Measurements from ENCODE around the gene ZNF157.
"Not testable (repeated sequence)": the region's sequence is repeated elsewhere in the genome, so short reads cannot be mapped to it uniquely, and the experiment has no call there.

ZNF157 gene

DNA sequence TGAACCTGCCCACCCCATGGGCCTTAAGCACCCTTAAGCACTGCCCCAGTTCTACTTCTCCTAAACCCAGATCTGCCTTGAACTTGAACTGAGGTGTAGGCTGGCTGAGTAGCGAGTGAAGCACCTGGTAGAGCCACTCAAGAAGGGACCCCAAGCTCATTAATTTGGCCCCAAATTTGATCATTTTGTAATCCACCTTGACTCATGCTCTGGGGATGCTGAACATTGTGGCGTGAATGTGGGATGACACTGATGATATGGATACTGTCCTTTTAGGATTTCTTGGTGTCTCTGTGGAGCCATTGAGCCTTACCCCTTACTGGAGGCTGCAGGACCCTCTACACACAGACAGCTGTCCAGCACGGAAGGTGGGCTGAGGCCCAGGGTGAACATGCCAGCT, at the start of gene ZNF157:
Gene ZNF157, plus strand, starts transcription at position 301 of the 400 bp plus-strand sequence. Its CDS starts 91 bp downstream, at position 392.
- DNase-seq, result no peak

DNA sequence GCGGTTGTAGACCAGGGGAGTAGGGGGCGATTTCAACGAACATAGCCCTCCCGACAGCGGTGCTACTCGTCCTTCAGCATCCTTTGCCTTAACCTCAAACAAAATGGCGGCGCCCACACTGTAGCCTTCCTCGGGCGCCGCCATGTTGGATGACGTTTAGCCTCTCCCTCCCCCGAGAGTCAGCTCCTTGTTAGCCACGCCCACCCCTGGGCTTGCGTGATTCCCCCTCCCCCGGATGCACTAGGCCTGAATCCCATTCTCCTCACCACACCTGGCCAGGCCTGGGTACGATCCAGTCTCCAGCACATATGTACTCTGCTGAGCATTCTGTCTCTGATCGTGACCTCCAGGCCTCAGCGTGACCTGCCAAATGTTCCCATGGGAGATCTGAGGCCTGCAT, 49.0 kb upstream of the ZNF157 start:
- DNase-seq, result no peak

DNA sequence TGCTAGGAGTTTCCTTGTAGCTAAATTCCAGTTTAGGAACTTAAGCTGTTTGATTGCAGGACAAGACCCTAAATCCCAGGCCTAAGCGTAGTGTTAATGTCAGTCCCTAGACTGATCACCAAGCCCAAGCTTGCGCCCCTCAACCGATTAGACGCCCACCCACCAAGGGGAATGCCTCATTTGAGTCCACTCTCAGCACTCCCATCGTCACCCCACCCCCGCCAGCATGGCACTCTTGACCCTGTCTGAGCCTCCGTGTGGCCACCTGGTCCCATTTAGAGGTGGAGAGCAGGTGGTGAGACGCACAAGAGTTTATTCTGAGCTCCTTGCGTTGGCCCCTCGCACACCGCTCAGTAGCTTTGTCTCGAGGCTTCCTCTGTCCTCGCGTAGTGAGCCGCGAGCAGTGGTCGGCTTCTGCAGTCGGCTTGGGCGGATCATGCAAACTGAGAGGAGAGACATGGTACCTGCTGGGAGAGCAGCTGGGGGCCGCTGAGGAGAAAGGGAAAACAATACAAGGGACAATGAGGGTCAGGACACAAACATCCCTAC, 48.5 kb upstream of the ZNF157 start:
- DNase-seq, result no peak

DNA sequence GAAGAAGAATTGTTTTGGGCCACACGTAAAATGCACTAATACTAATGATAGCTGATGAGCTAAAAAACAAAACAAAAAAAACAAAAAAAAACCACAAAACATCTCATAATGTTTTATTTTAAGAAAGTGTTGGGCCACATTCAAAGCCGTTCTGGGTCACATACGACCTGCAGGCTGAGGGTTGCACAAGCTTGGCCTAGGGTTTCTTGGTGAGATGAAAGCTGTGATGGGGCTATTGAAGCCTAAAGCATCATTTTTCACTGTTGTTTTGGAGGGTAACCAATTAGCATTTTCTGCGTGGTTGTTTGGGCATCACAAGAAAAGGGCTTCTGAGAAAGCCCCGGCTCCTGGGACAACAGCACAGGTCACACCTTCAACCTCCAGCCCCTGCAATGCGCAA, 42.5 kb upstream of the ZNF157 start:
- no peak for DNase-seq

DNA sequence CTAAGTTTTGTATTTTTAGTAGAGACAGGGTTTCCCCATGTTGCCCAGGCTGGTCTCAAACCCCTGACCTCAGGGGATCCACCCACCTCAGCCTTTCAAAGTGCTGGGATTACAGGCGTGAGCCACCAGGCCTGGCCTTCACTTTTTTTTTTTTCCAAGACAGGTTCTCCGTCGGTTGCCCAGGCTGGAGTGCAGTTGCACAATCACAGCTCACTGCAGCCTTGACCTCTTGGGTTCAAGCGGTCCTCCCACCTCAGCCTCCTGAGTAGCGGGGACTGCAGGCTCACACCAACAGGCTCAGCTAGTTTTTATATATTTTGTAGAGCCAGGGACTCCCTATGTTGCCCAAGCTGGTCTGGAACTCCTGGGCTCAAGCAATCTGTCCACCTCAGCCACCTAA, 37.6 kb upstream of the ZNF157 start:
- not testable (repeated sequence) for DNase-seq

DNA sequence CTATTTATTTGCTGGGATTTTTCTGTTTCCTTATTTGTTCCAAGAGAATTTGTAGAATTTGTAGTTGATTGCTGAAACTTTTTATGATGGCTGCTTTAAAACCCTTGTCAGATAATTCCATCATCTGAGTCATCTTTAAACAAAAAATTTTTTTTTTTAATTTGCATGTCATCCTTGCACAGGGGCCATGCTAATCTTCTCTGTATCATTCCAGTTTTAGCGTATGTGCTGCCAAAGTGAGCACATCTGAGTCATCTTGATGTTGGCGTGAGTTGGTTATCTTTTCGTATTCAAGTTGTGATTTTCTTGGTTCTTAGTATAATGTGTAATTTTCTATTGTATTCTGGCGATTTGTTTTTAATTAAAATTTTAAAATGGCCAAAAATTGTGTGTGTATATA, 18.7 kb upstream of the ZNF157 start:
- no peak for DNase-seq

DNA sequence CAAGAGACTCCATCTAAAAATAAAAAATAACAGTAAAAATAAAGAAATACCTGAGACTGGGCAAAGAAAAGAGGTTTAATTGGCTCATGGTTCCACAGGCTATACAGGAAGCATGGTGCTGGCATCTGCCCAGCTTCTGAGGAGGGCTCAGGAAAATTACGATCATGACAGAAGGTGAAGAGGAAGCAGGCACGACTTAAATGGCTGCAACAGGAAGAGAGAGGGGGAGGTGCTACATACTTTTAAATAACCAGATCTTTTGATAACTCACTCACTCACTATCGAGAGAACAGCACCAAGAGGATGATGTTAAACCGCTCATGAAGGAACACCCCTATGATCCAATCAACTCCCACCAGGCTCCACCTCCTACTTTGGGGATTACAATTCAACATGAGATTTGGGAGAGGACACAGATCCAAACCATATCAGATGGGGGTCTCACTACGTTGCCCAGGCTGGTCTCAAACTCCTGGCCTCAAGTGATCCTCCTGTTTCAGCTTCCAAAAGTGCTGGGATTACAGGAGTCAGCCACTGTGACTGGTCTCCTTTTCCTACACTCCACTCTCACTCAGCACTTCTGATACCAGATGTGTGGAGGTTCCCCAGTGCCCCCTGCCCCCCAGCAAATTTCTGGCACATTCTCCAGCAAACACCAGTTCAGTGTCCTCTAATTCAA, 11.9 kb upstream of the ZNF157 start:
- no peak for DNase-seq

DNA sequence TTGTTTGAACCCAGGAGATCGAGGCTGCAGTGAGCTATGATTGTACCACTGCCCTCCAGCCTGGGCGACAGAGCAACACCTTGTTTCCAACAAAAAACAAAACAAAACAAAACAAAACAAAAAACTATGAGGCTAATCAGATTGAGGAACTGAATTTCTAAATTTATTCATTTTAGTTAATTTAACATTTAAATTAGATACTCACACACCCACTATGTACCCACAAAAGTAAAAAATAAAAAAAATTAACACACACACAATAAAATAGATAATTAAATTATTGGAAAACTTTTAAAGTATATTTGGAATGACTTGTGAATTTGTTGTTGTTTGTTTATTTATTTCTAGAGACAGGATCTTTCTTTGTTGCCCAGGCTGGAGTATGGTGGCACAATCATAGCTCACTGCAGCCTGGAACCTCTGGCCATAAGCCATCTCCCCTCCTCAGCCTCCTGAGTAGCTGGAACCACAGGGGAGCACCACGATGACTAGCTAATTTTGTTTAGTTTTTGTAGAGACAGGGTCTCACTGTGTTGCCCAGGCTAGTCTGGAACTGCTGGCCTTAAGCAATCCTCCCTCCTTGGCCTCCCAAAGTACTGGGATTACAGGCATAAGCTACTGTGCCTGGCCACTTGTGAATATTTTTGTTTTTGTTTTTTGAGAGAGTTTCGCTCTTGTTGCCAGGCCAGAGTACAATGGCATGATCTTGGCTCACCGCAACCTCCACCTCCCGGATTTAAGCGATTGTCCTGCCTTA, 9.8 kb upstream of the ZNF157 start:
- no peak for DNase-seq

DNA sequence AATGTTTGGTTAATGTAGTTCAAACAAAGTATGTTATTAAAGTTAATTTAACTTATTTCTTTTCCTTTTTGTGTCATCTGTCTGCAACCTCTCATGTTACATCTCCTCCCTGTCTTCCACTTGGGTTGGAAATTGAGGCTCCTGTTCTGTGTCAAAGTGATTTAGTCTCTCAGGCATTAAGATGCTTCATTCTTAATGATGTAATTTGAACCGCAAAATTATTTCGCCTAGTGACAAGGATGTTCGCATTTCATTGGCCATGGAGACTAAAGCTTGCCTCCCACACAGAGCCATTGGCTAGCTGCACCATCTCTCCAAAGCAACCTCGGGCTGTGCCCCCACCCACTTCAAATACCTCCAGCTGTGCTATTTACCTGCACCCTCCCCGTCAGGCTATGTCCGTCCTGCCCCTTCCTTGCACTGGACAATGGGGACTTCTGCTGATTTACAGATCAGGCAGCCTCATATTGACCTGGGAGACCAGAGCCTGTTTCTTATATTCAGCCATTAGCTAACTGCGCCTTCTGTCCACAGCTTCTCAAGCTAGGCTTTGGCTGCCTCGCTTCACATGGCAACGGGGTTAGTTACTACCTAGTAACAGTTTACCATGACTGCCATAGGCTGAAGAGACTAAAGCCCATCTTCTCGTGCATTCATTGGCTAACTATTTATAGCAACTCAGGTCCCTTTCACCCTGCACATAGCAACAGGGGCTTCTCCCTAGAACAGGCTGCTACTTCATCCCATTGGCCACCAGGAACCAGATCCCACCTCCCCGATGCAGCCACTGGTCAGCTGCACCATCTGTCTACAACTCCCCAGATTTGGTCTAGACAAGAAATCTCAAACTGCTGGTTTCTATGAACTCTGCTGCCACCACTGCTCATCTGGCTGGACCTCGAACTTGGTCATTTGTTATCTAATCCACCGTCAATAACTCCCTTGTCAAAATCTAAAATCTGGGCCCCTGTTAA, 8.6 kb upstream of the ZNF157 start:
- DNase-seq, result peak; percentile 21 to 25

DNA sequence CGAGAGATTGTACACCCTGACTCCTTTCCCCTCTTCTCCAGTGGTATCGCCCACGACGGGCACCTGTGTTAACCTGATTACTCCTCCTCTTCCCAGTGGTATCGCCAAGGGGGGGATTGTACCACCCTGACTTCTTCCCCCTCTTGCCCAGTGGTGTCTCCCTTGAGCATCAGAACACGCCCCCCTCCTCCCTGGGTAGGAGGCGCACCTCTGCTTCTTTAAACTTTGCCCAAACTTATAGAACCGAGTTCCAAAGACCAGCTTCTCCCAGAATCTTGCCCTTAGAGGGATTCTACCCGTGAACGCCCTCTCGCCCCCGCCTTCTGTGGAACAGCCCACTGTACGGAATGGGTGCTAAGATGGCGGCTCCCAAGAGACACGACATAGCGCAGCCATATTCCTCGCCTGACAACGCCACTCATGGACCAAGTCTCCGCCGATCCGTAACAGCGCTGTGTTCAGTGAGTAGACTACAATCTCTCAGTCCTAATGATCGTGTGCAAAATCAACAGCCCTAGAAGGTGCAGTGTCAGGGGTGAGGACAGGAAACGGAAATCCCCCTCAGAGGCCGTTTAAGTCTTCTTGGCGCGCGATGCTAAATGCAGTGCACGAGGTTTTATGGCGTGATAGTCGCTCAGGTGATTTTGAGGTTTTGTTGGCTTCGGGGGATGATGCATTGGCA, 4.2 kb upstream of the ZNF157 start:
- peak; percentile 76 to 78 for DNase-seq

DNA sequence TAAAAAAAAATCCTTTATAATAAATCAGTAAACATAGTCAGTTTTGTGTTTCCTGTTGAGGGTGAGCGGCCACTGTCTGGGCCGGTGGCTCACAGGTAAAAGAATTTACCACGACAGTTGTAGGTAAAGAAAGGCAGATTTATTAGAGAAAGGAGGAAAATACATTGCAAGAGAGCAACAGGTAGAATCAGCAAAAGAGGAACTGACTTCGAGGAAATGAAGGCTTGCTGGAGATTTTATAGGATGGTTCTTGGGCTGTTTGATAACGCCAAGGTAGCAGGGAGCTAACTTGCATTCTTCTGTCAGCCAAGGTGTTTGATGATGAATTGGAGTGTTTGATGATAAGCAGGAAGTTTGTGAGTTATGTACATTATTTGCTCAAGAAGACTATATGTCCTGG, 2.8 kb downstream of the ZNF157 start:
- DNase-seq, result no peak

DNA sequence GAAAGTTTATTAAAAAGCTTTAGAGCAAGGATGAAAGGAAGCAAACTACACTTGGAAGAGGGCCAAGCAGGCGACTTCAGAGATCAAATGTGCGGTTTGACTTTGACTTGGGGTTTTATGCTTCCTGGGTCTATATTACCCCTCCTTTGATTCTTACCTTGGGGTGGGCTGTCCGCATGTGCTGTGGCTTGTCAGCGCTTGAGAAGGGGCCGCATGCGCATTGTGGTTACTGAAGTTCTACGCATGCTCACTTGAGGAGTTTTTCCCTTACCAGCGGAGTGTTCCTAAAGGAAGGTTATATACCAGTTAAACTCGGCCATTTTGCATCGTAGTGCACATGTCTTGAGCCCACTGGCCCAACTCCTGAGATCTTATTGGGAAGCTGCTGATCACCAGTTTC, 9.9 kb downstream of the ZNF157 start:
- peak; percentile 59 to 68 for DNase-seq

DNA sequence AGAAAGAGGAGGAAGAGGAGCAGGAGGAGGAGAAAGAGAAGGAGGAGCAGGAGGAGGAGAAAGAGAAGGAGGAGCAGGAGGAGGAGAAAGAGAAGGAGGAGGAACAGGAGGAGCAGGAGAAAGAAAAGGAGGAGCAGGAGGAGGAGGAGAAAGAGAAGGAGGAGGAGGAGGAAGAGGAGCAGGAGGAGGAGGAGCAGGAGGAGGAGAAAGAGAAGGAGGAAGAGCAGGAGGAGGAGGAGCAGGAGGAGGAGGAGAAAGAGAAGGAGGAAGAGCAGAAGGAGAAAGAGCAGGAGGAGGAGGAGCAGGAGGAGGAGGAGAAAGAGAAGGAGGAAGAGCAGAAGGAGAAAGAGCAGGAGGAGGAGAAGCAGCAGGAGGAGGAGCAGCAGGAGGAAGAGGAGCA, 10.5 kb downstream of the ZNF157 start:
- DNase-seq, result not testable (repeated sequence)

DNA sequence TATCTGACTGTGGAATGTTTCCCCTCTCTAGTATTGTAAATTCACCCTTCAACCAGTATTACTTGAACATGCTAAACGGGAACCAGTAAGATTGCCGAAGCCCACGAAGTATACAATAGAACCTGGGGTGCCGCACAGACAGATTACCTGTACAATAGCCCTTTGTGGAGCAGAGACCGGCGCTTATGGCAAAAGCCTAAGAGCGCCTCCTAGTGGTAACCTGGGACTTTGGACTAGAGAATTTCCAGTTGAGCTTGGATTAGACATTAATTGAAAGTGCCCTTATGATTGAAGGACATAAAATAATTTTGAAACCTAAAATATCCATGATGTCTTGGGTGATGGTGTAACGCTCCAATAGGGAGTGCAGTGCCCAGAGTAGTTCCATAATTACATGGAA, 14.1 kb downstream of the ZNF157 start:
- DNase-seq, result peak; percentile 72 to 76

DNA sequence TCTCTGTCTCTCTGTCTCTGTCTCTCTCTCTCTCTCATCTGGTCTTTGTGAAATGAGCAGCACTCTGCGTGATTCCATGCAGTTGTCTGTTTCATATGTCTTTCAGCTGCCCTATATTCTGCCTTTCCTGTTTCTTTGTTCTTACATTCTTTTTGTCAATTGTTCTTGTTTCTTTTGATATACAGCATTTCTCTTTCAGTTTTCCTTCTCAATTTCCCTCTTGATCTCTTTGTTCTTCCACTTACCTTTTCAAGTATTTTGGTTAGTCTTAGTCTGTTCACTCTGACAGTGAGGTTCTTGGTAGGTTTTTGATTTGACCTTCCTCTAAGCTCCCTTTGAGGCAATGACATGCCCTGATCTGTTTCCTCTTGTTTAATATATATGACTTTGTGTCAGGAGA, 20.4 kb downstream of the ZNF157 start:
- no peak for DNase-seq

DNA sequence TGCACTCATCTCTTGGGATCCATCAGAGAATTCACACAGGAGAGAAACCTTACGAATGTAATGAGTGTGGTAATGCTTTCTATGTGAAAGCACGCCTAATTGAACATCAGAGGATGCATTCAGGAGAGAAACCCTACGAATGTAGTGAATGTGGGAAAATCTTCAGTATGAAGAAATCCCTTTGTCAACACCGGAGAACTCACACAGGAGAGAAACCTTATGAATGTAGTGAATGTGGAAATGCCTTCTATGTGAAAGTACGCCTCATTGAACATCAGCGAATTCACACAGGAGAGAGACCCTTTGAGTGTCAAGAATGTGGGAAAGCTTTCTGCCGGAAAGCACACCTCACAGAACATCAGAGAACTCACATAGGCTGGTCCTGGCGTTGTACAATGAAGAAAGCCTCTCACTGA, 42.8 kb downstream of the ZNF157 start:
- no peak for DNase-seq

DNA sequence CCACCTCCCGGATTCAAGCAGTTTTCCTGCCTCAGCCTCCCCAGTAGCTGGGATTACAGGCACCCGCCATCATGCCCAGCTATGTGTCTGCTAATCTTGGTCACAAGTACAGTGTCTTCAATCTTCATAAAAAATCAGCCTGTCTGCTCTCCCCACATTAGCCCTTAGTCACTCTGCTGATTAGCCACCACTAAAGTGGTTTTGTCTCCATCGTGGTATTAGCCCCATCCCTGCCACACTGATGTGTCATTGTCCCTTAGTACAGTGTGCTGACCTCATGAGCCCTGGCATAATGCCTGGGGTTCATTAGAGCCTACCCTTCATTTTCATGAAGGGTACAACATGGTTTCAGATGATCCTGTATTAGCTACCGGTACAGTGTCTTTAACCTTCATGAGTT, 49.9 kb downstream of the ZNF157 start:
- DNase-seq, result no peak

DNA sequence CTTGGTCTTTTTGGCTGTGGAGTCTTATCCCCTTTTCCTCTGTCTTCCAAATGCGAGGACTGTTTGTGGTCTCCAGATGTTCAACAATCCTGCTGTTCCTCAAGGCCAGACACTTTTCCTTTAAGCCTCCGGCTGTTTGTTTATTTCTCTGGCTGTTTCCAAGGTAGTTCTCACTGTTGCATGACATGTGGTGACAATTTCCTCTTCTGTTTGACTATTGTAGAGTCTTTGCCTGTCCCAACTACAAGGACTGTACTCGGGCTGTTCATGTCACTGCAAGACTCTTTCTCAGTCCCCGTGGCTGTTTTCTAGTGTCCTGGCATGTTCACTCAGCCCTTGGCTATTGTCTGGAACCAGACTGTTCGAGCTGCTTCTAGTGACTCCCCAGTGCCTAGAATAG, 50.6 kb downstream of the ZNF157 start:
- DNase-seq, result no peak

DNA sequence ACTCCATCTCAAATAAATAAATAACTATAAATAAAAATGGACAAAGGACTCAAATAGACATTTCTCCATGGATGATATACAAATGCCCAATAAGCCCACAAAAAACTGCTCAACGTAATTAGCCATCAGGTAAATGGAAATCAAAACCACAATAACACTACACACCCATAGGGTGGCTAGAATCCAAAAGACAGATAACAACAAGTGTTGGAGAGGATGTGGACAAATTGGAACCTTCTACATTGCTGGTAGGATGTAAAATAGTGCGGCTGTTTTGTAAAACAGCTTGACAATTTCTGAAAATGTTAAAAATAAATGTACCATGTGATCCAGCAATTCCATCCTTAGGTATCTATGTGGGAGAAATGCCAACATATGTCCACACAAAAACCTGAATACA, 52.1 kb downstream of the ZNF157 start:
- DNase-seq, result no peak

DNA sequence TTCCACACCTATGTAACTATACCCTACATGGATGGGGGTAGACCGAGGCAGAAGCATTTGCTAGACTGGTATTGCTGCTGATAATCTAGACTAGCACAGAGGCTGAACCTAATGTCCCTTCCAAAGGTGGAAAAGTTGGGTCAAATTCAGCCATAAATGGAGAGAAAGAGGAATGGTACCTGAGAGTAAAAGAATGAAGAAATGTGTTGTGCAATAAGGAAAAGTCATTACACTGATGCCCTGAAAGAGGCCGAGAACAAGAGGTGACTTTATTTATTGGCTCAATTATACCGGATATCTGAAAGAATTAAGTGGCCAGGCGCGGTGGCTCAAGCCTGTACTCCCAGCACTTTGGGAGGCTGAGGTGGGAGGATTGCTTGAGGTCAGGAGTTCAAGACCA, 60.5 kb downstream of the ZNF157 start:
- no peak for DNase-seq

DNA sequence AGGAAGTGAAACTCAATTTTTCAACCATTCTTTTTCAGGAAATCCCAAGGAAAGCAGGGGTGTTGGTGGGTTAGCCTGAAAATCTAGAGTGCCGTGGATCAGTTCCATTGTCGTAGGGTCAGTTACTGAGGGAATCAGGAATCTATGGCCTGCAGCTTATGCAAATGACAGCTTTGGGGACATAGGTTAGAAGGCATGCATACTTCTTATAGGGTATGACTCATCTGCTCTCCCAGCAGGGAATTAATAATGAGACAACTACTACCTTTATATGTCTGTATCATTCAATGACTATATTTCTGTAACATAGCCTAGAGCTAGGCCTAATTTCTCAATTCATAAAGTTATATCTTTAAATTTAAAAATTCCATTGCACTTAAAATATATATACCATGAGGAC, 76.1 kb downstream of the ZNF157 start:
- no peak for DNase-seq

DNA sequence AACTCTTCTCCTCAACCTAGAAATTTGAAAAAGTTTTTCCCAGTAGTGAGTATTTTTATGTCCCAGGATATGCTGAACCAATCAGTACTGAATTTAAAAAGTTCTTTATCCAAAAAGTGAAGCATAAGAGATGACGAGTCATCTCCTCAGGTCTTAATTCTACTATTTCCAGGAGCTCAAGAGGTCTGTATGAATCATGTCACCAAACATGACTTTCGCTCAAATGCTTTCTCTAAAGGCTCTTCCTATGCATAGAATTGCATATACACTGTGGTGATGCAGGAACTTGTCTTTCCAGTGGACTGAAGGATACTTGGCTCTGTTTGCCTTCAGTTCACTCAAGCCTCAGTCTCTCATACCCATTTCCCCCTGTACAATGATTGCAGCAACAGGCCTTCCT, 76.6 kb downstream of the ZNF157 start:
- no peak for DNase-seq

DNA sequence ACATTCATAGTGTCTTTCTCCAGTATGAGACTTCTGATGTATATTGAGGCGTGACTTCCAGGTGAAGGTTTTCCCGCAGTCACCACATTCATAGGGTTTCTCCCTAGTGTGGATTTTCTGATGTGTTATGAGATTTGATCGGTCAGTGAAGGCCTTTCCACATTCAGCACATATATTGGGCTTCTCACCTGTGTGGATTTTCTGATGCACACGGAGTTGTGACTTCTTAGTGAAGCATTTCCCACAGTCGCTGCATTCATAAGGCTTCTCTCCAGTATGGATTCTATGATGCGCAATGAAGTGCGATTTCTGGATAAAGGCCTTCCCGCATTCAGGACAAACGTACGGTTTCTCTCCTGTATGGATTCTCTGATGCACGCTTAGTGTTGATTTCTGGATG, 77.2 kb downstream of the ZNF157 start:
- no peak for DNase-seq
